ENCODE data around the gene TRAPPC5. TPM values are rescaled to one million over a fixed set of nuclear protein-coding genes. Genes with fewer than 3 reads are reported as not detected.

The TRAPPC5 gene
- total RNA-seq, 1 experiment from 2014 or later: 317 TPM

DNA sequence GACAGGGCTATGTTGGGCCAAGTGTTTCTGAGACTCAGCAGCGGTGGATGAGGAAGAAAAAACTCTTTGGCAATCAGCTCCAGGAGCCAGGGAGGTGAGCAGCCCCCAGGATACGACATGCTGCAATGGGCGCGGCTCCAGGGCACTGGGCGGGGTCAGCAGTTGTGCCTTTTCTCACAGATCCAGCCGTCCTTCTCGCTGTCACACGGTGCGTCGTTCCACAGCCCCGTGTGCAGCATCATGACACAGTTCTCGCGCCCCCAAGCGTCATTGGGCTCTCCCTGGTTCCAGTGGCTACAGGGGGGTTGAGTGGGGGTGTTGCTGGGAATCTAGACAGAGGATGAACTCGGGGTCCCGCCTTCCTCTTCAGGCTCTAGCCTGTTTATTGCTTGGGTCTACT lies 48.6 kb downstream of the TRAPPC5 start:
- Histone ChIP-seq H3K4me3 (ENCODE audit: low read length) (no peak overlapping the region), H4K20me1 (ENCODE audit: low read length) (no peaks in the 10 kb centered on the region), H3K9me3 (ENCODE audit: low read length) (no peaks in the 10 kb centered on the region), H3K27me3 (ENCODE audit: low read length) (peaks cover 62% of the 10 kb centered on the region), H3K27ac (ENCODE audit: low read length) (no peak overlapping the region), H3K9me2 (replicated peaks; ENCODE audit: low read length) (no peaks in the 10 kb centered on the region), H3K4me1 (ENCODE audit: insufficient read depth, low read length) (no peaks in the 10 kb centered on the region), H3K9ac (ENCODE audit: low read length) (no peak overlapping the region), H3K4me2 (ENCODE audit: low read length) (no peak overlapping the region), H3F3A (ENCODE audit: low read length, unreplicated experiment) (no peaks in the 10 kb centered on the region), H2AFZ (ENCODE audit: low read length) (no peak overlapping the region), H3K36me3 (ENCODE audit: low read depth, low read length) (no peaks in the 10 kb centered on the region), H3K79me2 (ENCODE audit: low read length) (no peaks in the 10 kb centered on the region)
- ChIA-PET CTCF (interaction anchor here (0.6 kb wide), 1 partner anchor 76 kb away, joined by 3 read pairs; no protein-coding TSS in a partner anchor), POLR2A (ENCODE audit: unreplicated experiment) (no interaction called here)
- DNase-seq (no peak), ATAC-seq (no peak)
- no TSS peak for BruUV-seq (replicated peaks)
- no peak for TF ChIP-seq EZH2 (IDR thresholded peaks at IDR 0.05; ENCODE audit: low read length, unreplicated experiment)
- no peak for TF ChIP-seq EZH2phosphoT487 (IDR thresholded peaks at IDR 0.05; ENCODE audit: borderline replicate concordance, low read length)
- TF ChIP-seq, protein P1, sequence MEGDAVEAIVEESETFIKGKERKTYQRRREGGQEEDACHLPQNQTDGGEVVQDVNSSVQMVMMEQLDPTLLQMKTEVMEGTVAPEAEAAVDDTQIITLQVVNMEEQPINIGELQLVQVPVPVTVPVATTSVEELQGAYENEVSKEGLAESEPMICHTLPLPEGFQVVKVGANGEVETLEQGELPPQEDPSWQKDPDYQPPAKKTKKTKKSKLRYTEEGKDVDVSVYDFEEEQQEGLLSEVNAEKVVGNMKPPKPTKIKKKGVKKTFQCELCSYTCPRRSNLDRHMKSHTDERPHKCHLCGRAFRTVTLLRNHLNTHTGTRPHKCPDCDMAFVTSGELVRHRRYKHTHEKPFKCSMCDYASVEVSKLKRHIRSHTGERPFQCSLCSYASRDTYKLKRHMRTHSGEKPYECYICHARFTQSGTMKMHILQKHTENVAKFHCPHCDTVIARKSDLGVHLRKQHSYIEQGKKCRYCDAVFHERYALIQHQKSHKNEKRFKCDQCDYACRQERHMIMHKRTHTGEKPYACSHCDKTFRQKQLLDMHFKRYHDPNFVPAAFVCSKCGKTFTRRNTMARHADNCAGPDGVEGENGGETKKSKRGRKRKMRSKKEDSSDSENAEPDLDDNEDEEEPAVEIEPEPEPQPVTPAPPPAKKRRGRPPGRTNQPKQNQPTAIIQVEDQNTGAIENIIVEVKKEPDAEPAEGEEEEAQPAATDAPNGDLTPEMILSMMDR (conservative IDR thresholded peaks at IDR 0.05; ENCODE audit: low read depth, low read length): no peak
- intact Hi-C loops (cut with micrococcal nuclease): no loop called here

DNA sequence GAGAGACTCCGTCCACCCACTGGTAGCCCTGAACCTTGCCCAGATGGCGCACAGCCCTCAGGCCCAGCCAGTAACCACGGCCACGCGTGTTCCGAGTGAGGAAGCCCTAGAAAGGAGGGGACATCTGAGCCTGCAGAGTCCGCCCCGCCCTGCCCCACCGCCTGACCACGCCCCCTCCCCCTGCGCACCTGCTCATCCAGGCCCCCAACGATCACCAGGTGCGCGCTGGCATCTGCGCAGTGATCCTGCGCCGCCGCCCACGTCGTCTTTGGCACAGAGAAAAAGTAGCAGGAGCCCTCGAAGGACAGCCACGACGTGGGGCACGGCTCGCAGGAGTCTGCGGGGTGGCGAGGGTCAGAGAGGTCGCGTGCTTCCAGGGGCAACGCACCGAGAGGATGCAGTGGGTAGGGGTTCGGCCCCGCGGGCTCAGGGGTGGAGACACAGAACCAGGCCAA lies 49.2 kb downstream of the TRAPPC5 start:
- no peaks in the 10 kb centered on the region for H3K79me2 ChIP-seq (ENCODE audit: low read length)
- no peaks in the 10 kb centered on the region for H4K20me1 ChIP-seq (ENCODE audit: low read length)
- no peak overlapping the region for H3K27ac ChIP-seq (ENCODE audit: low read length)
- POLR2A ChIA-PET (ENCODE audit: unreplicated experiment): no interaction called here
- BruUV-seq (replicated peaks): no TSS peak
- H3K4me3 ChIP-seq (ENCODE audit: low read length): no peak overlapping the region
- H3K4me2 ChIP-seq (ENCODE audit: low read length): no peak overlapping the region
- H3K4me1 ChIP-seq (ENCODE audit: insufficient read depth, low read length): no peaks in the 10 kb centered on the region
- TF ChIP-seq EZH2 (IDR thresholded peaks at IDR 0.05; ENCODE audit: low read length, unreplicated experiment) (no peak), EZH2phosphoT487 (IDR thresholded peaks at IDR 0.05; ENCODE audit: borderline replicate concordance, low read length) (no peak)
- TF ChIP-seq, protein P1 (conservative IDR thresholded peaks at IDR 0.05; ENCODE audit: low read depth, low read length): no peak
- peaks cover 62% of the 10 kb centered on the region for H3K27me3 ChIP-seq (ENCODE audit: low read length)
- no peak overlapping the region for H3K9ac ChIP-seq (ENCODE audit: low read length)
- no peaks in the 10 kb centered on the region for H3K9me2 ChIP-seq (replicated peaks; ENCODE audit: low read length)
- no peaks in the 10 kb centered on the region for H3K36me3 ChIP-seq (ENCODE audit: low read depth, low read length)
- ATAC-seq (no peak), DNase-seq (no peak)
- no peaks in the 10 kb centered on the region for H3K9me3 ChIP-seq (ENCODE audit: low read length)
- H2AFZ ChIP-seq (ENCODE audit: low read length): no peak overlapping the region
- H3F3A ChIP-seq (ENCODE audit: low read length, unreplicated experiment): no peaks in the 10 kb centered on the region
- intact Hi-C loops (cut with micrococcal nuclease): no loop called here
- CTCF ChIA-PET: no interaction called here

DNA sequence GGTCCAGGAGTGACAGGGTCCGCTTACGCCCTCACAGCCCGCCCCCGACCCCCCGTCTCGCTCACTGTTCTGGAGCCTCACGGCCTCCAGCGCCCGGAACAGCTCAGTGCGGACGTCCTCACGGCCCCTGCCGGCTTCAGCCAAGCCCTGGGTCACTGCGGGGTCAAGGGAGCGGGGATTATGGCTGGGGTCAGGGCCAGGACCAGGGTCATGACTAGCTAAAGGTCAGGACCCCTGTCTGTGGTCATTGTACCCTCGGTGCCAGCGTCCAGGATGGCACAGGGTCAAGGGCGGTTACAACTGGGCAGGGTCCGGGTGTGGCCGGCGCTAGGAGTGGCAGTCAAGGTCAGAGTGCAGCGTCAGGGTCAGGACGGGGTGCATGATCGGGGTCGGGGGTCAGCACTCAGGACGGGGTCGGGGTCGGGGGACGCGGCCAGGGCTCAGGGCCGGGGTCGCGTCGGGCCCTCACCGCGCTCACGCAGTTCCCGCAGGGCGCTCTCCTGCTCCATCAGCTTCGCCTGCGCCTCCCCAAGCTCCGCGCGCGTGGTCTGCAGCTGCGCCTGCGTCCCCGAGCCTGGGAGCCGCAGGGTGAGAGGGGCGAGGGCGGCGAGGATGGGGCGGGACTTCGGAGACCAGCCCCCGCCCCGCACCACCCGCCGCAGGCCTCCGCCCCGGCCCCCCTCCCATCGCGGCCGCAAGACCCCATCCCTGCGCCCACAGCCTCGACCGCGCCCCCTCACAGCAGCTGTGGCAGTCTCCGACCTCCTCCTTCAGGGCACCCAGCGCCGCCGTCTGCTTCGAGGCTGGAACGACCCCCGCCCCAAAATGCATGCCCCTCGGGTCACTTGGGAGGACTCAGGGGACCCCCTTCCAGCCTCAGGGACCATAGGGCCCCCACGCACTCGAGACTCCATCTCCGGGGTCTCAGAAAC lies 49.9 kb downstream of the TRAPPC5 start:
- no peak for ATAC-seq
- intact Hi-C loops (cut with micrococcal nuclease): no loop called here
- no peaks in the 10 kb centered on the region for H3K4me1 ChIP-seq (ENCODE audit: insufficient read depth, low read length)
- BruUV-seq (replicated peaks): no TSS peak
- no peak overlapping the region for H3K27ac ChIP-seq (ENCODE audit: low read length)
- H2AFZ ChIP-seq (ENCODE audit: low read length): no peak overlapping the region
- TF ChIP-seq EZH2phosphoT487 (IDR thresholded peaks at IDR 0.05; ENCODE audit: borderline replicate concordance, low read length) (no peak), EZH2 (IDR thresholded peaks at IDR 0.05; ENCODE audit: low read length, unreplicated experiment) (no peak)
- TF ChIP-seq, protein P1 (conservative IDR thresholded peaks at IDR 0.05; ENCODE audit: low read depth, low read length): no peak
- H3K9me3 ChIP-seq (ENCODE audit: low read length): no peaks in the 10 kb centered on the region
- H3K36me3 ChIP-seq (ENCODE audit: low read depth, low read length): no peaks in the 10 kb centered on the region
- H3K79me2 ChIP-seq (ENCODE audit: low read length): no peaks in the 10 kb centered on the region
- ChIA-PET POLR2A (ENCODE audit: unreplicated experiment) (no interaction called here), CTCF (no interaction called here)
- no peak overlapping the region for H3K4me3 ChIP-seq (ENCODE audit: low read length)
- DNase-seq: no peak
- no peak overlapping the region for H3K9ac ChIP-seq (ENCODE audit: low read length)
- no peaks in the 10 kb centered on the region for H4K20me1 ChIP-seq (ENCODE audit: low read length)
- H3K4me2 ChIP-seq (ENCODE audit: low read length): no peak overlapping the region
- H3K9me2 ChIP-seq (replicated peaks; ENCODE audit: low read length): no peaks in the 10 kb centered on the region
- no peaks in the 10 kb centered on the region for H3F3A ChIP-seq (ENCODE audit: low read length, unreplicated experiment)
- H3K27me3 ChIP-seq (ENCODE audit: low read length): peaks cover 60% of the 10 kb centered on the region
